Glomerular endothelial cell (primary cell): ENCODE results near the gene PRKG1. TPM values are rescaled to one million over a fixed set of nuclear protein-coding genes. Genes with fewer than 3 reads are reported as not detected.

Source experiments
- DNase-seq: peaks from one replicate; pipeline ENCODE4 v3.0.0-alpha.2; 2011; ENCODE audit warnings: low read depth, low spot score; ENCODE audit errors: extremely low read depth
- total RNA-seq: library from RNA; depleted of rRNA; stranded (reverse); fragments of >200 nt; gene quantifications from 2 replicates; pipeline ENCODE4 v1.2.3, GENCODE V29; 2015

The PRKG1 gene
- total RNA-seq, 1 donor from 2014 or later, result 4.9 TPM

DNA sequence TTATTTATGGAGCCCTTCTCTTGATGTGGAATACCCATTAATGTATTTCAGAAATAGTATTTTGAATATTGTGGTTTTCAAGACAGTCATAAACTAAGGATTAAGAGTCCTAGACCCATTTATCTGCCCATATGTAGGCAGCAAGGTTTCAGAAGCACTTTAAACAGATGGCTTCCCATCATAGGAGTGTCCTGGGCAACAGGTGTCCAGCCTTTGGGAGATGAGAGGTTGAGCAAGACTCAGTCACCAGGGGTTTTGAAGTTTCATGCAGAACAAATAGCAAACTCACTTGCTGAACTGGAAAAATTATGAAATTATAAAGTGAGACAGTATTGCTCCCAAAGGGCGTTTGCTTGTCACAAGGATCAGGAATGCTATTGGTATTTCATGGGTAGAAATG is 818.0 kb downstream of the PRKG1 start:
- DNase-seq, result no peak

GRCh38 chr10:51892965-51893658 is 818.8 kb downstream of the PRKG1 start:
- DNase-seq, result no peak

DNA sequence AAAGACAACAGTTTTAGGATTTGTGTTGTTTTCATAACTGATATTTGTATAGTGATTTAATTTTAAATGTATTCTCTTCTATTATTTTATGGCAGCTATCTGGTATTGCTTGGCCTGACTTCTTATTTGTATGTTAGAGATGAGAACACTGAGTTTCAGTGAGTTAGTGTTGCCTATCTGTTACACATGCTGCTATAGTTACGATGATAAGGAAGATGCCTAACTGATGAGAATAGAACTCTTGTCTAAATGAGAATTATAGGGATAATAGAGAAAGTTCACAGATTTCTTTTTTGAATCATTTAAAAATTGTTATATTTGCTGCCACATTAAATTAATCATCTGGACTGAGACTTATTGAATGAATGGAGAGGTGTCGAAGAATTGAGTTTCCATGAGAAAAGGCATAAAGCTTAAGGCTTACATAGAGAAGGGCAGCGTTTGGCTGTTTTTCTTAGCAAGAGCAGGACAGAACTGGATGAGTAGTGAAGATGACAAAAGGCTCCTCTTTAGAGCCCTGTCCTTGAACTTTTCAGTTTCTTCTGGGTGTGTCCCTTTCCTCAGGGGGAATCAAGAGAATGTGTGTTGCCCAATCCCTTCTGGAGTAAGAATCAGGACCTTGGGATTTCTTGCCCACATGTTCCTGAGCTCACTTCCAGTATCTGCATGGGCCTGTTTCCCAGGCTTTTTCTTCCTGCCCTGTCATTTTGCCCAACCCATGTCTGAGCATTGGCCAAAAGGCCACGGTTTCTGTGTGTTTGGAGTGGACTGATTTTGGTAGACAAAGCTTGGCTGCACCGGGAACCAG is 820.7 kb downstream of the PRKG1 start:
- DNase-seq, result no peak

DNA sequence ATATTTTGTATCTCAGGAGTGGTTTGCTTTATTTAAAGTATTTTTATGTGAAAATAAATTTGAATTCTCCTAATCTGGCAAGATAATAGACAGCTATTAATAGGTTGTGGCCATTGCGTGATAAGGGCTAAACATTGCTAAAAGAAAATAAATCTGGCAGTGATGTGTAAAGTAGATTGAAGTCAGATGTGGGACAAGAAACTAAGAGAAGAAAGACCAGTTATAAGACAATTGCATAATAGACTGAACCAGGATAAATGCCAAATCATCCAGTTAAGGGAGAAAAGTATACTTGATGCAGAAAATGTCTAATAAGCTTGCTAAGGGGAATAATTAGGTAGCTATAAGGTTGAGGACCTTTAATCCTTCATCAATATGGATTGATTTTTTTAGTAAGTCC is 822.6 kb downstream of the PRKG1 start:
- DNase-seq, result no peak

GRCh38 chr10:51897560-51897959 is 823.3 kb downstream of the PRKG1 start:
- no peak for DNase-seq

DNA sequence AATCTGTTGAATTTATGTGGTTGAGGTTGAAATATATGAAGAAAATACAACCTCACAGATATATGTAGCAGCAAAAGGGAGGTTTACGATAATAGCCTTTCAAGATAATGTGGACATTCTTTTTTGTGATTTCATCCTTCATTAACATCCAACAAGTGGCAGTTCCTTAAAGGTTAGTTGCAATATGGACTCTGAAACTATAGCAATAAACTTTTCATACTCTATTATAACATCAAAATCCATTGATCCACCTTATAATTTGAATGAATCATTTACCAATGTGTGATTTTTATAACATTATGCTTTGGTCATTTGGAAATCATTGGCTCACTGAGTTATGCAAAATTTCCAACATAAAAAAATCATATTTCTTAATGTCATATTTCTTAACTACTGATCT is 825.9 kb downstream of the PRKG1 start:
- DNase-seq, result no peak

- DNase-seq, result no peak
Measured at GRCh38 chr10:51903675-51904074, 829.4 kb downstream of the PRKG1 start.

- DNase-seq, result no peak
Measured at GRCh38 chr10:51905032-51905431, 830.7 kb downstream of the PRKG1 start.

- no peak for DNase-seq
Measured at GRCh38 chr10:51907361-51907760, 833.1 kb downstream of the PRKG1 start.

DNA sequence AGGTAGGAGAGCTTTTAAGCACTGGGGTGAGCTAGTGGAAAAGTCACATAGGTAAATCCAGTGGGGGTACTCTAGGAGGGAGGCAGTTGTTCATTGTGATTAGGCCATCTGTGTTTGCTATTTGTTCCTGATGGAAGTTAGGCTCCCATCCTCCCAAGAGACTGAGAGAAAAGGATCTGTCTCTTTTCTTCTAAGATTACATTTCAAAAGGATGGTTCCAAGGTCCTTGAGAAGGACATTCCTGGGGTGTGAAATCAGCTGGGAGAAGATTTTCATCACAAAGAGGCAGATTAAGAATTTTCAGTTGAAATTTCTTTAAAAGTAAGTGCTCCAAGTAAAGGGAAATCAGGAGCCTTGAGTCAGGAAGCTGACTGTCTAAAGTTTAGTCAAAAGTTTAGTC is 835.9 kb downstream of the PRKG1 start:
- DNase-seq, result no peak

DNA sequence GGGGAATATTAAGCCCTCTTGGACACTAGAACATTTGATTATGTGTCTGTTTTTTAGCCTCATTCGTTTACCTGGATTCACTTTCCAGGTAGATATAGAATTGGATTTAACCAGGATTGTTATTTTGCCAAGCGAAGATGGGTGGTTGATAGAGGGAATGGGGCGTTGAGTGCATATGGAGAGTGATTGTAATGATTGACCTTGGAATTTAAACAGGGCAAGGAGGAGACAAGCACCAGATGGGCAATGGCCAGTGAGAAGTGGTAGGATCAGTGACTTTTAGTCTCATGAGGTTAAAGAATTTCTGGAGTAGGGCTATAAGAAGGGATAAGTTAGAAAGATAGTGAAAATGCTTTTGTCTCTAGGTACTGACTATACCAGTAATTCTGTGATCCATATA is 836.3 kb downstream of the PRKG1 start:
- DNase-seq, result no peak

DNA sequence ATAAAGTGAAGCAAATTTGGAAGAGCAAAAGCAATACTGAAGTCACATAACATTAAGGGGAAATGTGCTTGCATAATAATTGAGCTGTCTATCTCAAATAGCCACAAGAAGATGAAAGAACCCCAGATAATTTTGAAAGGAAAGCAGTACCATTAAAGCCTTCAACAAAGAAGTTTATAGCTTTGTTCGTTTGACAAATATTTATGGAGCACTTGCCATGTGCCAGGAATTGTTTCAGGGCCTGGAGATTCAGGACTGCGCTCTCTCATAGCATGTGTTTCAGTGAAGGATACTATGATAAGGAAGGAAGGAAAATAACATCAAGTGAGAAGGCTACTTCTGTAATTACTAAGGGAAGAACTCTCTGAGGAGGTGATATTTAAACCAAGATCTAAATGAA is 837.4 kb downstream of the PRKG1 start:
- no peak for DNase-seq

DNA sequence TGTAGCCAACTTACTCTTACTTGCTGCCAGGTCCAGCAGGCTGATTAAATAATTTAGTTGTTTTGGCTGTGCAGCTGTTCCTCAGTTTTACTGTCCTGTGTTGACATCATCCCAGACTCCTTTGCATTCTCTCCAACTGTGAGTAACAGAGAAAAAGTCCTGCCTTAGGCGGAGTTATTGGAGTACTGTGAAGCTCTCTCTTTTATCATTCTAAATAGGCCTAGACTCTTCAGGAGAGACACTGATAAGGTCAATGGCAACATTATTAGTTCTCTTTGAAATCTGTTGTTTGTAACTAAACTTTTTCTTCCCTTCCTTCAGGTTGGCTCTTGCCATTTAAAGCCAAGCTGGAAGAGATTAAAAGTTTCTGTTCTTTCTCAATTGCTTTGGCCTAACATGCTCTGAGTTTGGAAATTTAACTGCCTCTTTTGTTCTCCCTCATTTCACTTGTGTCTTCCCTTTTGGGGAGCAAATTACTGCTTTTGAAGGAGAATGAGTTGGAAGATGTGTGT is 840.8 kb downstream of the PRKG1 start:
- no peak for DNase-seq

DNA sequence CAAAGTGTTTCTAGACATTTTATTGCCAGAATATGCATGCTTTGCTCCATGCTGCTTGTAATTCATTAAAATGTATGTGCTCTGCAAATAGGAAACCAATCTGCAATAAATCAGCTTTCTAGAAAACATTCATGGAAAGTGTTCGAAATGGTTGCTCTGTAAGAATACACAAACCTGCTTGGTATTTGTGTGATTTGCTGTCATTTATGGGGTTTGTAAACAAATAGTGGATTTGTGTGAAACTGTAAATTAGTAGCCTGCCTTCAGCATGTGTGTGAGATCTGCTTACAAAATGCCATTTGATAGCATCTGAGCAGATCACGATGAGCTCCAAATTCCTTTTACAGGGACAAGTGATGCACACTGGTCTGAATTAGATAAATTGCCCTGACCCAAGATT is 844.2 kb downstream of the PRKG1 start:
- DNase-seq, result no peak

GRCh38 chr10:51918884-51919325 is 844.6 kb downstream of the PRKG1 start:
- DNase-seq, result peak; percentile 91

- DNase-seq, result no peak
Measured at GRCh38 chr10:51920672-51921071, 846.4 kb downstream of the PRKG1 start.

- DNase-seq, result no peak
Measured at GRCh38 chr10:51924359-51924758, 850.1 kb downstream of the PRKG1 start.

DNA sequence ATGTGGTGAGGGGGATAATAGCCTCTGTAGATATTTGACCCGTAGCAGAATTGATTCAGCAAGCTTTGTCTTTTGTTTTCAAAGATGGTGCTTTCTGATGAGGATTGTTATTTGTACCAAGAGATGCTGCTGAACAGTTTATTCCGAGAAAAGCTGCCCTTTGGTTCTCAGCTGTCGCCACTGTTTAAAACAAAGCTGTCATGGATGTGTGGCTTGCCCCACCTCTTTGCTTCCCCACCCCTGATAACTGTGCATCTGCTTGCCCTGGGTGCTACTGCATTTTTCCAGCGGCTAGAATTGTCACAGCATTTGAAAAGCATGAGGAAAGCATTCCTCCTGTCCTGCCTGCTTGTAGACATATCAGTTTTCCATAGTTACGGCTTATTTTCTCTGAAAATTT is 852.0 kb downstream of the PRKG1 start:
- no peak for DNase-seq

GRCh38 chr10:51928162-51928561 is 853.9 kb downstream of the PRKG1 start:
- no peak for DNase-seq

DNA sequence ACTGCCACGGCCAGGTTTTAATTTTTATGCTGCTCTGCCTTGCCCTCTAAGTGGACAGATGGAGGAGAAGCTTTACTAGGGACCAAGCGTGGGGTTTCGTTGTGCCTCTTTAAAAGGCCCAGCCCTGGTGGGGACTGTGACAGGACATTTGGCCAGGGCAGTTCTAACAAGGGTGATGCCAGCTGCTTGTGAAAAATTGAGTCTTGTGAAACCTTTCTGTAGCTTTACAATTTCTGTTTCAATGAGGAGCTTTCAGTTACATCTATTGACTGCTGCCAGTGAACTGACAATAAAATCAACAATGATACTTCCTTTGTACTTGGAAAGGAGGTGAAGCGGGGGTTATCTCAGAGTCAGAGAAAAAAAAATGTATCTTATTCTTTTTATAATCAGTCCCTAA is 858.2 kb downstream of the PRKG1 start:
- no peak for DNase-seq

DNA sequence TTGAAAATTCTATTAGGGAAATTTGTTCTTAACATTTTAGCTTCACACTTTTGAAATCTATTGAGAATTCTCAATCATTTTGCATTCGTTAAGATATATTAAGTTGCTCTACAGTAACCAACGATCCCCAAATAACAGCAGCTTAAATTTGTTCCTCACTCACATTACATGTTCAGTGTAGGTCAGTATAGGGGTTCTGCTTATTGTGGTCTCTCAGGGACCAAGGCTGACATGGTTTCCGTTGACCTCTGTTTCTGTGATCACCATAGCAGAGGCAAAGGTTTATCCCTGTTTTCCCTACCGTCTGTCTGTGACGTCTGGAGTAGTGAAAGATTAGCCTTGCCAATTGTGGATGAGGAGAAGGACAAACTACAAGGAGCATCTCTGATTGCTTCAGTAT is 860.1 kb downstream of the PRKG1 start:
- DNase-seq, result no peak

DNA sequence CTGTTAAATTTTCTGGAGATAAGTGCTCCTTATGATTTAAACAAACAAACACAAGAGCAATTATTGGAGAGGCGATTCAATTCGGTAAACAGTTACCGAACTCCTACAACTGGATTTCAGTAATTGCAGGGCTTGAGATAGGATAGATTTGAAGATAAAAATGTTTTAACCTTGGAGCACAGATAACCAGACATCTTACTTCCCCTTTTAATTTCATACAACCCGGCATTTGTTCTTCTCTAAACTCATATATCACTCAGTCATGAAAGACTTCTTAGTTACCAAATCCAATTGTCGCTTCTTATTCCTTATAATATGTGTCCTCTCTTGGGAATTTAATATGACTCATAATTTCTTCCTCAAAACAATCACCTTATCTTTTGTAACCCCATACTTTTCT is 861.1 kb downstream of the PRKG1 start:
- no peak for DNase-seq
